OCI-LY1 (cell line): ENCODE measurements around the gene FBXO30.

Experiments used
- H2AFZ ChIP-seq: fragments of 200-600 bp; sonication (generic), shearing (Covaris generic); 2 replicates; pipeline ENCODE4 v1.6.0; 2014; ENCODE audit warnings: antibody characterized with exemption, mild to moderate bottlenecking, low read length
- H3F3A ChIP-seq: fragments of 200-600 bp; sonication (generic), shearing (Covaris generic); 2 replicates; pipeline ENCODE4 v1.6.0; 2014; ENCODE audit warnings: mild to moderate bottlenecking, antibody characterized with exemption, low read length, moderate library complexity; ENCODE audit not compliant: insufficient read depth
- H3K27ac ChIP-seq: fragments of 200-600 bp; sonication (generic); 2 replicates; pipeline ENCODE4 v1.5.1; 2014; ENCODE audit warnings: low read length, mixed run types, mild to moderate bottlenecking, low read depth; ENCODE audit not compliant: poor library complexity, severe bottlenecking
- H3K27me3 ChIP-seq: fragments of 200-600 bp; sonication (generic); 2 replicates; pipeline ENCODE4 v1.6.0; 2014; ENCODE audit warnings: antibody characterized with exemption, mild to moderate bottlenecking, low read length, moderate library complexity; ENCODE audit not compliant: insufficient read depth
- H3K36me3 ChIP-seq: fragments of 200-600 bp; sonication (generic); 2 replicates; pipeline ENCODE4 v1.6.1; 2014; ENCODE audit warnings: mild to moderate bottlenecking, antibody characterized with exemption, low read length, moderate library complexity, mixed read lengths; ENCODE audit not compliant: insufficient read depth
- H3K4me1 ChIP-seq: fragments of 200-600 bp; sonication (generic); 2 replicates; pipeline ENCODE4 v1.5.1; 2014; ENCODE audit warnings: mild to moderate bottlenecking, low read length, moderate library complexity; ENCODE audit not compliant: insufficient read depth, severe bottlenecking
- H3K4me2 ChIP-seq: fragments of 200-600 bp; sonication (generic), shearing (Covaris generic); 2 replicates; pipeline ENCODE4 v1.6.1; 2014; ENCODE audit warnings: low read length
- H3K4me3 ChIP-seq: fragments of 200-600 bp; sonication (generic); 2 replicates; pipeline ENCODE4 v1.5.1; 2014; ENCODE audit warnings: low read length, low read depth, mild to moderate bottlenecking, mixed read lengths; ENCODE audit not compliant: poor library complexity, severe bottlenecking
- H3K79me2 ChIP-seq: fragments of 200-600 bp; shearing (Covaris generic); 2 replicates; pipeline ENCODE4 v1.6.1; 2016; ENCODE audit warnings: mixed run types, low read length, mixed read lengths; ENCODE audit not compliant: insufficient read depth
- H3K9ac ChIP-seq: fragments of 200-600 bp; sonication (generic), shearing (Covaris generic); 2 replicates; pipeline ENCODE4 v1.6.1; 2014; ENCODE audit warnings: mild to moderate bottlenecking, low read length, mixed read lengths
- H3K9me2 ChIP-seq: fragments of 200-600 bp; sonication (generic), shearing (Covaris generic); 2 replicates; pipeline ENCODE4 v1.6.1; 2014; ENCODE audit warnings: low read depth, mild to moderate bottlenecking, low read length, mixed read lengths
- H3K9me3 ChIP-seq: fragments of 200-600 bp; shearing (Covaris generic); 2 replicates; pipeline ENCODE4 v1.6.1; 2014; ENCODE audit warnings: low read length, mixed read lengths
- H4K20me1 ChIP-seq: fragments of 200-600 bp; sonication (generic), shearing (Covaris generic); 2 replicates; pipeline ENCODE4 v1.6.0; 2016; ENCODE audit warnings: mild to moderate bottlenecking, low read length; ENCODE audit not compliant: insufficient read depth
- EZH2 ChIP-seq: fragments of 200-600 bp; sonication (generic), shearing (Covaris generic); IDR thresholded peaks from 2 replicates; pipeline ENCODE4 v1.8.0; 2017; ENCODE audit warnings: borderline replicate concordance, mixed run types, mild to moderate bottlenecking, antibody characterized with exemption, low read length, moderate library complexity, mixed read lengths
- TF ChIP-seq, protein P1 (sequence below): fragments of 200-600 bp; sonication (generic), shearing (Covaris generic); IDR thresholded peaks from 2 replicates; pipeline ENCODE4 v1.5.1; 2017; ENCODE audit warnings: mild to moderate bottlenecking, antibody characterized with exemption, low read length, moderate library complexity, mixed read lengths

Gene FBXO30

DNA sequence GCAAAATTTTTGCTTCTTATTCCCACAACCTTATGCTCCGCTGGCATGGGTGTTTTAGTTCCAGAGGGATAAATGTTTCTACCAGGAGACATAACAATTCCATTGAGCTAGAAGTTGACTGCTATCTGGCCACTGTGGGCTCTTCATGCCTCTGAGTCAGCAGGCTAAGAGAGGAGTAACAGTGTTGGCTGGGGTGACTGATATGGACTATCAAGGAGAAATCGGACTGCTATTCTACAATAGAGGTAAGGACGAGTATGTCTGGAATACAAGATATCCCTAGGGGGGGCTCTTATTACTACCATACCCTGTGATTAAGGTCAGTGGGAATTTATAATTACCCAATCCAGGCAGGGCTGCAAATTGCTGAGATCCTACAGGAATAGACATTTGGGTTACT, 26.9 kb downstream of the FBXO30 start:
- peaks cover 10% of the 10 kb centered on the region for H3K9me3 ChIP-seq
- no peak overlapping the region for H2AFZ ChIP-seq
- H3K36me3 ChIP-seq: peaks cover 9% of the 10 kb centered on the region; the same call in 1 of the 2 replicates
- H4K20me1 ChIP-seq: no peaks in the 10 kb centered on the region
- no peaks in the 10 kb centered on the region for H3K79me2 ChIP-seq
- no peaks in the 10 kb centered on the region for H3F3A ChIP-seq
- no peaks in the 10 kb centered on the region for H3K9me2 ChIP-seq
- H3K4me3 ChIP-seq: no peak overlapping the region
- H3K9ac ChIP-seq: no peak overlapping the region
- H3K27ac ChIP-seq: no peak overlapping the region
- H3K4me2 ChIP-seq: no peak overlapping the region
- H3K4me1 ChIP-seq: peaks cover 10% of the 10 kb centered on the region
- H3K27me3 ChIP-seq: no peaks in the 10 kb centered on the region
- no peak for TF ChIP-seq EZH2
- TF ChIP-seq, protein P1, sequence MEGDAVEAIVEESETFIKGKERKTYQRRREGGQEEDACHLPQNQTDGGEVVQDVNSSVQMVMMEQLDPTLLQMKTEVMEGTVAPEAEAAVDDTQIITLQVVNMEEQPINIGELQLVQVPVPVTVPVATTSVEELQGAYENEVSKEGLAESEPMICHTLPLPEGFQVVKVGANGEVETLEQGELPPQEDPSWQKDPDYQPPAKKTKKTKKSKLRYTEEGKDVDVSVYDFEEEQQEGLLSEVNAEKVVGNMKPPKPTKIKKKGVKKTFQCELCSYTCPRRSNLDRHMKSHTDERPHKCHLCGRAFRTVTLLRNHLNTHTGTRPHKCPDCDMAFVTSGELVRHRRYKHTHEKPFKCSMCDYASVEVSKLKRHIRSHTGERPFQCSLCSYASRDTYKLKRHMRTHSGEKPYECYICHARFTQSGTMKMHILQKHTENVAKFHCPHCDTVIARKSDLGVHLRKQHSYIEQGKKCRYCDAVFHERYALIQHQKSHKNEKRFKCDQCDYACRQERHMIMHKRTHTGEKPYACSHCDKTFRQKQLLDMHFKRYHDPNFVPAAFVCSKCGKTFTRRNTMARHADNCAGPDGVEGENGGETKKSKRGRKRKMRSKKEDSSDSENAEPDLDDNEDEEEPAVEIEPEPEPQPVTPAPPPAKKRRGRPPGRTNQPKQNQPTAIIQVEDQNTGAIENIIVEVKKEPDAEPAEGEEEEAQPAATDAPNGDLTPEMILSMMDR: no peak

- Histone ChIP-seq H3K9me2 (no peaks in the 10 kb centered on the region), H3K4me1 (peaks cover 10% of the 10 kb centered on the region), H4K20me1 (no peaks in the 10 kb centered on the region), H3K4me2 (no peak overlapping the region), H3K9me3 (no peaks in the 10 kb centered on the region; the same call in 1 of the 2 replicates), H3K79me2 (no peaks in the 10 kb centered on the region), H2AFZ (no peak overlapping the region), H3K4me3 (no peak overlapping the region), H3F3A (no peaks in the 10 kb centered on the region), H3K27me3 (no peaks in the 10 kb centered on the region), H3K27ac (no peak overlapping the region), H3K36me3 (peaks cover 5% of the 10 kb centered on the region; the same call in 1 of the 2 replicates), H3K9ac (no peak overlapping the region)
- TF ChIP-seq, protein P1: no peak
- no peak for TF ChIP-seq EZH2
Measured at GRCh38 chr6:145784683-145785082, 29.9 kb downstream of the FBXO30 start.

DNA sequence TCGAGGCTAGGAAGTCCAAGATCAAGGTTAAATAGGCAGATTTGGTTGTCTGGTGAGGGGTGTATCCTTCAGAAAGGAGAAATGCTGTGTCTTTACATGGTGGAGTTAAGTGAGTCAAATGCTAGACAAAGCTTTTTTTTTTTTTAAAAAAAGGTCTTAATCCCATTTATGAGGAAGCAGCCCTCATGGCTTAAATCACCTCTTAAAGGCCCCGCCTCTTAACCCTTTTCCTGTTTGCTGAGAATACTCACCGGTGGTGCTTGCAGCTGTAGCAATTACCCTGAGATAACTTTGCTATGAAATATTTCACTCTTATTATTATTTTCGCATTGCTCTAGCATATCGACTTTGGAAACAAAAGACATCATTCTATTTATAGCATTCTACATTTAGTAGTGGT, 30.8 kb downstream of the FBXO30 start:
- no peaks in the 10 kb centered on the region for H3K9me2 ChIP-seq
- no peak overlapping the region for H3K9ac ChIP-seq
- H3K27ac ChIP-seq: no peak overlapping the region
- no peaks in the 10 kb centered on the region for H3K79me2 ChIP-seq
- no peak overlapping the region for H3K4me2 ChIP-seq
- peaks cover 5% of the 10 kb centered on the region; the same call in 1 of the 2 replicates for H3K36me3 ChIP-seq
- H3K4me3 ChIP-seq: no peak overlapping the region
- H3K9me3 ChIP-seq: no peaks in the 10 kb centered on the region; the same call in 1 of the 2 replicates
- TF ChIP-seq, protein P1: no peak
- TF ChIP-seq EZH2: no peak
- H4K20me1 ChIP-seq: no peaks in the 10 kb centered on the region
- H2AFZ ChIP-seq: no peak overlapping the region
- peaks cover 10% of the 10 kb centered on the region for H3K4me1 ChIP-seq
- no peaks in the 10 kb centered on the region for H3K27me3 ChIP-seq
- H3F3A ChIP-seq: no peaks in the 10 kb centered on the region
